Omental fat pad (tissue), 4 donors: ENCODE measurements around the gene CRHR2. TPM values are rescaled to one million over a fixed set of nuclear protein-coding genes. Genes with fewer than 3 reads are reported as not detected.

ENCODE experiments used
- ATAC-seq: fragments of 150-250 bp; one replicate; pipeline ENCODE4 v1.9.1; 2016; ENCODE audit warnings: mild to moderate bottlenecking, moderate library complexity; ENCODE audit not compliant: low FRiP score
- DNase-seq: peaks from one replicate; pipeline ENCODE4 v3.0.0-alpha.2; 2019; ENCODE audit warnings: low spot score
- total RNA-seq, 4 donors: library from RNA; depleted of rRNA; stranded (reverse); fragments of >200 nt; gene quantifications; one replicate each; pipeline ENCODE4 v1.1.0, GENCODE V29; 2016
- TF ChIP-seq, protein P1 (sequence below), 3 donors: fragments of 450-650 bp; IDR thresholded peaks; one replicate each; pipeline ENCODE4 v1.5.1; 2016 to 2017; ENCODE audit warnings: antibody characterized with exemption in 3 of 3, mild to moderate bottlenecking in 3 of 3, moderate library complexity in 2 of 3

CRHR2 gene
- total RNA-seq, 4 donors from 2014 or later: 0.95 TPM; not detected in 3

DNA sequence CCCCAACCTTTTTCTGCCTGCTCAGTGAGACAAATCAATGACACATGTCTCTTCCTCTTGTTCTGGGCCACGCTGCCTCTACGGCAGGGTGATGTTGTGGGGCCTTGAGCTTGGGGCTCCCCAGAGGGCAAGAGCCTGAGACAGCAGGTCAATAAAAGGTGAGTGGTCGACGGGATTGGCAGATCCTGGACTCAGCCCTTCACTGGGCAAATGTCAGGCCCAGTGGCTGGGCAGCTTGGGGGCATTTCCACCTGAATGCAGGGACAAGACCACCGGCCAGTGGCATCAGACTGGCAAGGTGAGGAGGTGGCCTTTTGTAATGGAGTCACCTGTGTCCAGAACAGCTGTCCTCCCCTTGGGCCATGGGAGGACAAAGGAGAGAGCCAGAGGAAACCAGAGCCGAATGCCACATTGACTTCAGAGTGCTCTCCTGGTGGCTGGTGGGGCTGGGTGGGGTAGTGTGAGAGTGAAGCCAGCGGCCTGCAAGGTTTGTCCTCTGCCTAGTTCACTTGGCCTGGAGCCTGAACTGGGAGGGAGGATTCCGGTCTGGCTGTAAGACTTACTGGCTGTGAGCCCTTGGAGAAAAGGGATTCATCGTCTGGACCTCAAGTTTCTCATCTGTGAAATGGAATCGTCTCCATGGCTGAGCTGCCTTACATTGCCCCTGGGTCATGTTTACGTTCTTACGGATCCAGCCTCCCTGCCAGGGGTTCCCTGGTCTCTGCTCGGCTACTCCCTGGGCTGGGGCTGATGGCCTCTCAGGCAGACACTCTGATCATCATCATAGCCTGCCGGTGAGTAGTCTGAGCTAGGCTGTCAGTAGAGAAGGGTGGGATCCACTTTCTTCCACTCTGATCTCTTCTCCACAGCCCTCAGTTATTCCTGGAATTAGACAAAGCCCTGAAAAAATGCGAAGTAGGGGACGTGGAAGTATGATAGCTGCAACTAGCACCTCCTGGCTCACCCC, 25.4 kb upstream of the CRHR2 start:
- TF ChIP-seq, protein P1, sequence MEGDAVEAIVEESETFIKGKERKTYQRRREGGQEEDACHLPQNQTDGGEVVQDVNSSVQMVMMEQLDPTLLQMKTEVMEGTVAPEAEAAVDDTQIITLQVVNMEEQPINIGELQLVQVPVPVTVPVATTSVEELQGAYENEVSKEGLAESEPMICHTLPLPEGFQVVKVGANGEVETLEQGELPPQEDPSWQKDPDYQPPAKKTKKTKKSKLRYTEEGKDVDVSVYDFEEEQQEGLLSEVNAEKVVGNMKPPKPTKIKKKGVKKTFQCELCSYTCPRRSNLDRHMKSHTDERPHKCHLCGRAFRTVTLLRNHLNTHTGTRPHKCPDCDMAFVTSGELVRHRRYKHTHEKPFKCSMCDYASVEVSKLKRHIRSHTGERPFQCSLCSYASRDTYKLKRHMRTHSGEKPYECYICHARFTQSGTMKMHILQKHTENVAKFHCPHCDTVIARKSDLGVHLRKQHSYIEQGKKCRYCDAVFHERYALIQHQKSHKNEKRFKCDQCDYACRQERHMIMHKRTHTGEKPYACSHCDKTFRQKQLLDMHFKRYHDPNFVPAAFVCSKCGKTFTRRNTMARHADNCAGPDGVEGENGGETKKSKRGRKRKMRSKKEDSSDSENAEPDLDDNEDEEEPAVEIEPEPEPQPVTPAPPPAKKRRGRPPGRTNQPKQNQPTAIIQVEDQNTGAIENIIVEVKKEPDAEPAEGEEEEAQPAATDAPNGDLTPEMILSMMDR (IDR thresholded peaks at IDR 0.05): no peak
- ATAC-seq (peak; percentile 52), DNase-seq (no peak)

DNA sequence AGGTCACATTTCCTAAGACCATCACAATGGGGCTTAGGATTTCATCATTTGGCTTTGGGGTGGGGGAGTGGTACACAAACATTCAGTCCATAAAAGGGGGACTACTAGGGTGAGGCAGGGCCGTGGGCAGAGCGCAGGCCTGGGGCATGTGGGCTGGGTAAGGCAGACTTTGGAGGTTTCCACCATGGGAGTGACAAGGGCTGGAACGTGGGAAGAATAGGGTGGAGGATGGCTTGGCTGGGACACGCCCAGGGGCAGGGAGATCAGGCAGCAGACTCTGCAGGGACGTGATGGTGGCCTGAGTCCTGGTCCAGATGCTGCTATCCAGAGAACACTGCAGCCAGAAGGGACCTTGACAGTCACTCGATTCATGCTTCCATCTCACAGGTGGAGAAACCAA, 24.7 kb upstream of the CRHR2 start:
- TF ChIP-seq, protein P1 (IDR thresholded peaks at IDR 0.05): no peak
- DNase-seq (no peak), ATAC-seq (no peak)

DNA sequence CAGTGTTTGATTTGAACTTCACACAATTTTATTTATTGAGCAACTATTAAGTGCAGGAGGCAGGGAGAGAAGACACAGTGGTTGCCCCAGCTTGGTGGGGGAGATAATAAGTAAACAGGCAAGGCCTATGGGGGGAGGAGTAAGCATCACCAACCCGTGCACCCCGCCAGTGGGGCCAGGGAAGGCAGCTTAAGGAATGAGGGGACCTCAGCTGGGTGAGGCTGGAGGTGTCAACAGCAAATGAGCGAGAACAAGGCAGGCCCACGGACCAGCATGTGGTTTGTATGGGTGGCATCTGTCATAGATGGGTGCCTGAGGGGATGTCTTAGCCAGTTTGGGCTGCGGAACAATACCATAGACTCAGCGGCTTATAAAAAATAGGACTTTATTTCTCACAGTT, 24.1 kb upstream of the CRHR2 start:
- TF ChIP-seq, protein P1 (IDR thresholded peaks at IDR 0.05): no peak
- DNase-seq (no peak), ATAC-seq (no peak)

DNA sequence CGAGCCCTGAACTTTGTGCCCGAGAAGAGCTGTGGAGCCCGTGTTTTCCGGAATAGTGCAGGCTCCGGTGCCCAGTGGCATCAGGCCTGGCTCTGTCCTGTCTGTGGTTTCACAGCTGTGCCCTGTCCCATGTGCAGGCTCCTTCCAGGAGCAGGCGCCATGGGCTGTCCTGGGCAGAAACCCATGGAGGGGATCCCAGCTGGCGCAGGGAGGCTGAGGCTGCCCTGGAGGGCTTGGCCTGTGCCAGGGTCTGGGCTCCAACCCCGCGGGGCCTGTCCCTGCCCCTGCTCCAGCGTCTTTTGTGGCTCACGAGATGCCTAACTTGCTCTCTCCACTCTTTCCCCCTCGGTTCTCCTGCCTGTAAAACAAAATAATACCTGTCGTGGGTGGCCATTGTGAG, 23.3 kb upstream of the CRHR2 start:
- TF ChIP-seq, protein P1 (IDR thresholded peaks at IDR 0.05): no peak
- DNase-seq: no peak
- ATAC-seq: no peak

DNA sequence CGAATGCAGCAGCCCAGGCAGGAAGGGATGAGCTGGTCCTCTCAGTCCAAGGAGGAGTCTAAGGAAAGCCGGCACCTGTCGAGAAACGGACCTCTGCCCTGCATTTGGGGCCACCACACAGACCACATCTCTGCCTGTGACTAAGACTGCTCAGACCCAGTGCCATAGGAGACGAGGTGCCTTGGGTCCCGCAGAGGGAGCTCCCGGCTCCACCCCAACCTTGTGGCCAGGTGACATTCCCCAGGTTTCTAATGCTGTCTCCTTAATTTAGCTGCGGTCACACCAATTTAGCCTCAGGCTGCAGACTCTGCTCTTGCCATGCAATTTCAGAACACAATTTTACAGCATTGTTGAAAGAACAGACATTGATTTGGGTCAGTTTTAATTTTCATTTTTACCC, 22.8 kb upstream of the CRHR2 start:
- no peak for ATAC-seq
- TF ChIP-seq, protein P1 (IDR thresholded peaks at IDR 0.05): no peak
- no peak for DNase-seq

DNA sequence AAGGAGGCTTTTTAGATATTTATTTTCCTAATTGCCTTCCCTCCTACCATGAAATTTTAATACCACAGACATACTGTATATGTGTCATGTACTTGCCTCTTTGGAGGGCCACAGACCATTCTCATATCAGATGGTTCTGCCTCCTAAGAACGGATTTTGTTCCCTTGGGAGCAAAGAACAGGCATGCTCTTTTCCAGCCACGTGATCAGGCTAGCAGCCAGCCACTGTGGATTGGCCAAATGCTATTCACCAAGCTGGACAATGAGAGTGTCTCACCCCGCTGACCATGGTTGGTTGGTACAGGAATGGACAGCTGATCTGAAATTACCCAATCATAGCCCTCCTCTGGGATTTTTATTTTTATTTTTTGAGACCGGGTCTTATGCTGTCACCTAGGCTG, 21.5 kb upstream of the CRHR2 start:
- ATAC-seq: no peak
- TF ChIP-seq, protein P1 (IDR thresholded peaks at IDR 0.05): no peak
- no peak for DNase-seq

DNA sequence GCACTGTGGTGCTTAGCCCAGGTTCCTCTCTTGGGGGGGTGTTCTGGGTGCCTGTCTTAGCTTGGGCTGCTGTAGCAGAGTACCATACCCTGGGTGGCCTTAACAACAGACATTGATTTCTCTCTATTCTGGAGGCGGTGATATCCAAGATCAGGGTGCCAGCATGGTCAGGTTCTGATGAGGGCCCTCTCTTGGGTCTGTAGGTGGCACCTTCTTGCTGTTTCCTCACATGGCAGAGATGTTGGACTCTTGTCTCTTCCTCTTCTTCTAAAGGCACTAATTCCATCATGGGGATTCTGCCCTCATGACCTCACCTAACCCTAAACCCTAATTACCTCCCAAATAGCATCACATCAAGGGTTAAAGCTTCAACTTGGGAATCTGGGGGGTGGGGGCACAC, 19.9 kb upstream of the CRHR2 start:
- ATAC-seq (no peak), DNase-seq (no peak)
- TF ChIP-seq, protein P1 (IDR thresholded peaks at IDR 0.05): no peak
